Measurements from ENCODE around the gene TUT1. TPM values are rescaled to one million over a fixed set of nuclear protein-coding genes. Genes with fewer than 3 reads are reported as not detected.

TUT1 gene
- total RNA-seq, 1 experiment from 2014 or later = 27.2 TPM

DNA sequence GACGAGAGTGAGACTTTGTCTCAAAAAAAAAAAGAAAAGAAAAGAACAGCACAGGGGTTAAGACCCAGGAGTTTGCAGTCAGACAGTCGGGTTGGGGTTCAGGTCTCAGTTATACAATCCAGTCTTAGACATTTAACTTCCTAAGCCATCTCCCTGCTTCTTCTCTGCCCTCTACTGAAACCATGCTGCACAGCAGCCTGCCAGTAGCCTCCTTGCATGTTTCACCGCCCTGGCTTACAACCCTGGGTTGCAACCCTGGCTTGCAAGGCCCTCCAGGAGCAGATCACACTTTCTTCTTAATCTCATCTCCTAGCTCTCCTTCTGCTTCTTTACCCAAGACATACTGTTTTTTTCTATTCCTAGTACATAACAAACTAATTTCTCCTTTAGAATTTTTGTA is 36.4 kb upstream of the TUT1 start:
- H3K36me3 ChIP-seq (ENCODE audit: control insufficient read depth, insufficient read depth, low read length) = peaks cover 16% of the 10 kb centered on the region
- intact Hi-C loops (cut with micrococcal nuclease; ENCODE audit: unreplicated experiment) = no loop called here
- POLR2A ChIA-PET = no interaction called here
- CTCF ChIA-PET = no interaction called here
- no peak overlapping the region for H3K4me3 Mint-ChIP-seq (ENCODE audit: unreplicated experiment)
- H3K9me3 Mint-ChIP-seq (ENCODE audit: unreplicated experiment) = no peaks in the 10 kb centered on the region
- no peaks in the 10 kb centered on the region for H3K4me1 ChIP-seq
- DNase-seq = no peak
- H3K4me3 ChIP-seq (ENCODE audit: low read depth, low read length) = no peak overlapping the region
- H3K27ac Mint-ChIP-seq (ENCODE audit: unreplicated experiment) = no peak overlapping the region
- TF ChIP-seq, protein P1, sequence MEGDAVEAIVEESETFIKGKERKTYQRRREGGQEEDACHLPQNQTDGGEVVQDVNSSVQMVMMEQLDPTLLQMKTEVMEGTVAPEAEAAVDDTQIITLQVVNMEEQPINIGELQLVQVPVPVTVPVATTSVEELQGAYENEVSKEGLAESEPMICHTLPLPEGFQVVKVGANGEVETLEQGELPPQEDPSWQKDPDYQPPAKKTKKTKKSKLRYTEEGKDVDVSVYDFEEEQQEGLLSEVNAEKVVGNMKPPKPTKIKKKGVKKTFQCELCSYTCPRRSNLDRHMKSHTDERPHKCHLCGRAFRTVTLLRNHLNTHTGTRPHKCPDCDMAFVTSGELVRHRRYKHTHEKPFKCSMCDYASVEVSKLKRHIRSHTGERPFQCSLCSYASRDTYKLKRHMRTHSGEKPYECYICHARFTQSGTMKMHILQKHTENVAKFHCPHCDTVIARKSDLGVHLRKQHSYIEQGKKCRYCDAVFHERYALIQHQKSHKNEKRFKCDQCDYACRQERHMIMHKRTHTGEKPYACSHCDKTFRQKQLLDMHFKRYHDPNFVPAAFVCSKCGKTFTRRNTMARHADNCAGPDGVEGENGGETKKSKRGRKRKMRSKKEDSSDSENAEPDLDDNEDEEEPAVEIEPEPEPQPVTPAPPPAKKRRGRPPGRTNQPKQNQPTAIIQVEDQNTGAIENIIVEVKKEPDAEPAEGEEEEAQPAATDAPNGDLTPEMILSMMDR (IDR thresholded peaks at IDR 0.05; ENCODE audit: insufficient read depth in 1 of 2, low read depth in 1 of 2, low read length in 1 of 2, severe bottlenecking in 1 of 2, unreplicated experiment in 1 of 2) = peak in 1 of 2 experiments; percentile 21
- no peaks in the 10 kb centered on the region for H3K9me3 ChIP-seq
- no peaks in the 10 kb centered on the region for H3K4me1 Mint-ChIP-seq (ENCODE audit: low read depth, unreplicated experiment)
- peaks cover 82% of the 10 kb centered on the region for H3K36me3 Mint-ChIP-seq (ENCODE audit: insufficient read depth, unreplicated experiment)
- BruUV-seq (replicated peaks) = no TSS peak
- no peaks in the 10 kb centered on the region for H3K27me3 ChIP-seq (replicated peaks; ENCODE audit: control insufficient read depth, insufficient read depth, low read length)
- no peaks in the 10 kb centered on the region for H3K27me3 Mint-ChIP-seq (ENCODE audit: insufficient read depth, unreplicated experiment)

DNA sequence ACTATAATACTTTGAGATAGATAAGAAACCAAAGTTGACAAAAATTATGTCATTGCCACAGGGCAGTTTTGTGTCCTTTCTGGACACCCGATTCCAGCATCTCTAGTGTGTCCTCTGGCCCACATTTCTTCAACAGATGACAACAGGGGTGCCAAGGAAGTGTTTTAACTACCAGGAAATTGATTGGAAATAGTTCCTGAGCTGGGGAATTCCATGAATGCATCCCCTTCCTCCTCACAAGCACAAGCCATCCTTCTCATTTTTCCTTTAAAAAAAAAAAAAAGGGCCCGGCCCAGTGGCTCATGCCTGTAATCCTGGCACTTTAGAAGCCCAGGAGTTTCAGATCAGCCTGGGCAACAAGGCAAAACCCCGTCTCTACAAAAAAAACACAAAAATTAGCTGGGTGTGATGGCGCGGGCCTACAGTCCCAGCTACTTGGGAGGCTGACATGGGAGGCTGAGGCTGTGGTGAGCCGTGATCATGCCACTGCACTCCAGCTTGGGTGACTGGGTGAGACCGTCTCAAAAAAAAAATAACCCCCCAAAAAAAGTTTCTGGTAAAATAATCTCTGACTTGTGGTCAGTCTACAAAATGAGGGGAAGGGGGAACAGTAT is 31.3 kb upstream of the TUT1 start:
- DNase-seq = no peak
- H3K36me3 Mint-ChIP-seq (ENCODE audit: insufficient read depth, unreplicated experiment) = peaks cover 57% of the 10 kb centered on the region
- Histone ChIP-seq H3K4me3 (ENCODE audit: low read depth, low read length) (peak overlapping the region; percentile 15), H3K4me1 (peaks cover 13% of the 10 kb centered on the region), H3K36me3 (ENCODE audit: control insufficient read depth, insufficient read depth, low read length) (peaks cover 9% of the 10 kb centered on the region), H3K9me3 (no peaks in the 10 kb centered on the region), H3K27me3 (replicated peaks; ENCODE audit: control insufficient read depth, insufficient read depth, low read length) (no peaks in the 10 kb centered on the region)
- ChIA-PET POLR2A (interaction anchor here (0.5 to 3.2 kb wide), 10 partner anchors 11 to 62 kb away, joined by 4 to 42 read pairs (median 14); partner anchors contain the start of genes C11orf98, CSKMT, EEF1G and INTS5), CTCF (interaction anchor here (1.5 to 2.4 kb wide), 3 partner anchors 31 to 83 kb away, joined by 4 to 19 read pairs (median 7); partner anchors contain the start of genes C11orf98, CSKMT and TUT1)
- BruUV-seq (replicated peaks) = TSS peak; percentile 100
- H3K27me3 Mint-ChIP-seq (ENCODE audit: insufficient read depth, unreplicated experiment) = no peaks in the 10 kb centered on the region
- intact Hi-C loops (cut with micrococcal nuclease; ENCODE audit: unreplicated experiment) = loop anchor here (1.0 to 2.0 kb wide), 3 partner anchors 24 to 42 kb away; partner anchors contain the start of genes C11orf98, CSKMT, GANAB and TUT1
- peak overlapping the region; percentile 81 for H3K27ac Mint-ChIP-seq (ENCODE audit: unreplicated experiment)
- TF ChIP-seq, protein P1 (IDR thresholded peaks at IDR 0.05; ENCODE audit: insufficient read depth in 1 of 2, low read depth in 1 of 2, low read length in 1 of 2, severe bottlenecking in 1 of 2, unreplicated experiment in 1 of 2) = no peak
- no peaks in the 10 kb centered on the region for H3K9me3 Mint-ChIP-seq (ENCODE audit: unreplicated experiment)
- peak overlapping the region; percentile 91 for H3K4me3 Mint-ChIP-seq (ENCODE audit: unreplicated experiment)
- peaks cover 7% of the 10 kb centered on the region for H3K4me1 Mint-ChIP-seq (ENCODE audit: low read depth, unreplicated experiment)

DNA sequence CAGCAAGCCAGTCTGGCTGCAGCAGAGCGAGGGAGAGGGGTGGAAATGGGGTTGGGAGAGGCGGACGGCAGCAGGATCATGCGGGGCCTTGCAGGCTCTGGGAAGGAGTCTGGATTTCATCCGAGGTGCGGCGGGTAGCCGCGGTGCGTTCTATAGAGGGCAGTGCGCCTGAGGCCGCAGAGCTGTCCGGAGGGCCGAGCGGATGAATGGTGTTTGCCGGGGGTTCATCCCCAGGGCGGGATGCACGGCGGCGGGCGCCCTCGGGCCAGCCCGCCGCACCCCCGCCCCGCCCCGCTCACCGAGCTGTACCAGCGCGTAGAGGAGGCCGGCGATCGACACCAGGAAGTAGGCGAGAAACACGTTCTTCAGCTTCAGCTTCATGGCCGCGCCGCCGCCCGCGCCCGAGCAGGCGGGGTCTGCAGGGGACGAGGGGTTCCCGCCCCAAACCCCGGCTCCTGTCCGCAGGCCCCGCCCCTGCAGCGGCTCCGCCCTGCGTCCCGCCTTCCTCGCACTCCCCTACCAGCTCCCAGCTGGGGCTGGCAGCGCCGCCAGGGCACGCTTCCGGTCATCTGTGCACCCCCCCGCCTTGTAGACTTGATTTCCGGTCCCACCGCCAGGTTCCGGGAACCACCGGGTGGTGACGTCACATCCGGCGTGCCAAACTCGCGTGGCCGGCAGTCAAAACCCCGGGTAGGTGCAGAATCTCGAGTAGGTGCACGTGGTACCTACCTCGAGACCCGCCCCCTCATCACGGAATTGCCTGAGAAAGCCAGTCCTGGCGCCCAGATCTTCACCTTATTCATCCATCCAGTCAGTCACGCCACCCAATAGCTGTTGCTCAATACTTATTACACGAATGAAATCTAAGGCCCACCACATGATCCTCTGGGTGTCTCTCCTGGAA is 30.5 kb upstream of the TUT1 start, which contains the start of gene B3GAT3:
Gene B3GAT3, minus strand, starts transcription at position 420 of the 904 bp plus-strand sequence. Its CDS starts 39 bp downstream, at position 381.
- no peaks in the 10 kb centered on the region for H3K9me3 ChIP-seq
- Mint-ChIP-seq H3K4me1 (ENCODE audit: low read depth, unreplicated experiment) (peaks cover 7% of the 10 kb centered on the region), H3K9me3 (ENCODE audit: unreplicated experiment) (no peaks in the 10 kb centered on the region), H3K36me3 (ENCODE audit: insufficient read depth, unreplicated experiment) (peaks cover 52% of the 10 kb centered on the region), H3K4me3 (ENCODE audit: unreplicated experiment) (peak within 1 kb of the TSS; percentile 91), H3K27me3 (ENCODE audit: insufficient read depth, unreplicated experiment) (no peaks in the 10 kb centered on the region), H3K27ac (ENCODE audit: unreplicated experiment) (peak within 1 kb of the TSS; percentile 81)
- intact Hi-C loops (cut with micrococcal nuclease; ENCODE audit: unreplicated experiment) = loop anchor here (1.0 to 2.0 kb wide), 4 partner anchors 10 to 43 kb away; partner anchors contain the start of genes C11orf98, CSKMT, EML3 and GANAB
- TF ChIP-seq, protein P1 (IDR thresholded peaks at IDR 0.05; ENCODE audit: insufficient read depth in 1 of 2, low read depth in 1 of 2, low read length in 1 of 2, severe bottlenecking in 1 of 2, unreplicated experiment in 1 of 2) = no peak
- POLR2A ChIA-PET = interaction anchor here (0.5 to 3.2 kb wide), 22 partner anchors 9 to 235 kb away, joined by 3 to 42 read pairs (median 7); partner anchors contain the start of genes AHNAK, C11orf98, CSKMT and EEF1G
- H3K36me3 ChIP-seq (ENCODE audit: control insufficient read depth, insufficient read depth, low read length) = peaks cover 9% of the 10 kb centered on the region
- no TSS peak for BruUV-seq (replicated peaks)
- CTCF ChIA-PET = interaction anchor here (0.8 to 2.4 kb wide), 9 partner anchors 8 to 197 kb away, joined by 3 to 19 read pairs (median 4); partner anchors contain the start of genes C11orf98, CSKMT, EEF1G and INTS5
- no peaks in the 10 kb centered on the region for H3K27me3 ChIP-seq (replicated peaks; ENCODE audit: control insufficient read depth, insufficient read depth, low read length)
- peak; percentile 100 for DNase-seq
- peaks cover 13% of the 10 kb centered on the region for H3K4me1 ChIP-seq
- peak within 1 kb of the TSS; percentile 81 for H3K4me3 ChIP-seq (ENCODE audit: low read depth, low read length)

Measured in Caco-2 (cell line).